Omental fat pad (tissue), 4 donors: ENCODE data around the gene CFAP77. TPM values are rescaled to one million over a fixed set of nuclear protein-coding genes. Genes with fewer than 3 reads are reported as not detected.
"Not testable (repeated sequence)": the region's sequence is repeated elsewhere in the genome, so short reads cannot be mapped to it uniquely, and the experiment has no call there.

Experiments used
- ATAC-seq: fragments of 150-250 bp; one replicate; pipeline ENCODE4 v1.9.1; 2016; ENCODE audit warnings: mild to moderate bottlenecking, moderate library complexity; ENCODE audit not compliant: low FRiP score
- DNase-seq: peaks from one replicate; pipeline ENCODE4 v3.0.0-alpha.2; 2019; ENCODE audit warnings: low spot score
- total RNA-seq, 4 donors: library from RNA; depleted of rRNA; stranded (reverse); fragments of >200 nt; gene quantifications; one replicate each; pipeline ENCODE4 v1.1.0, GENCODE V29; 2016
- TF ChIP-seq, protein P1 (sequence below), 3 donors: fragments of 450-650 bp; IDR thresholded peaks; one replicate each; pipeline ENCODE4 v1.5.1; 2016 to 2017; ENCODE audit warnings: antibody characterized with exemption in 3 of 3, mild to moderate bottlenecking in 3 of 3, moderate library complexity in 2 of 3

The CFAP77 gene
- total RNA-seq, 4 donors from 2014 or later = not detected

DNA sequence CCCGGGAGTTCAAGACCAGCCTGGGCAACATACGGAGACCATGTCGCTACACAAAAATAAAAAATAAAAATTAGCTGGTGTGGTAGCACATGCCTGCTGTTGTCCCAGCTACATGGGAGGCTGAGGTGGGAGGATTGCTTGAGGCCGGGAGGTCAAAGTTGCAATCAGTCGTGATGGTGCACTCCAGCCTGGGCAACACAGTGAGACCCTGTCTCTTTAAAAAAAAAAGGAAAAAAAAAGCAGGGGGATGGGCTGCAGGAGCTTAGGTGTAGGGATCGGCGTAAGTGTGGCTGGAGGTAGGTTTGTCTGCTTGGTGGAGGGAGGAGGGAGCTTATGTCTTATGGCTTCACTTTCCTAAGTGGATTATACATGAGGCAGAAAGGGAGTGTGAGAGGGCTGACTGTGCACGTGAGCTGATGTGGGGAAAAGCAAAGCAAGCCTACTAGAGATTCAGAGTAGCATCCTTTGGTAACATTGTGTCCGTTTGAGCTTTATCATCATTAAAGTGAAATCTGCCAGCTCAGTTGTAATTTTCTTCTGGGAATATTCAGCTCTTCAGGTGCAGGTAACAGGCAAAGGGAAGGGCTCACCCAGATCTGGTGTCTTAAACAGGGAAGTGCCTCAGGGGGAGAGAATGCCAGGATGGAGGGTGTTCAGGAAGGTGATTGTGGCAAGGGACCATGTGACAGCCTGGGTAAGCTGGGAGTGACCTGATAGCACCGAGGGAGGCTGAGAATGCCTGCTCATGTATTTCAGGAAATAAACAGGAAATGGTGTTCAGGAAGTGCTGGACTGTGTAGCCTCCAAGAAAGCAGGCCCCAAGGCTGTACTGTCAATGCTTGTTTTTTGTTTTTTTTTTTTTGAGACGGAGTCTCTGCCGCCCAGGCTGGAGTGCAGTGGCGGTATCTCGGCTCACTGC lies 37.6 kb upstream of the CFAP77 start:
- peak; percentile 73 for ATAC-seq
- TF ChIP-seq, protein P1, sequence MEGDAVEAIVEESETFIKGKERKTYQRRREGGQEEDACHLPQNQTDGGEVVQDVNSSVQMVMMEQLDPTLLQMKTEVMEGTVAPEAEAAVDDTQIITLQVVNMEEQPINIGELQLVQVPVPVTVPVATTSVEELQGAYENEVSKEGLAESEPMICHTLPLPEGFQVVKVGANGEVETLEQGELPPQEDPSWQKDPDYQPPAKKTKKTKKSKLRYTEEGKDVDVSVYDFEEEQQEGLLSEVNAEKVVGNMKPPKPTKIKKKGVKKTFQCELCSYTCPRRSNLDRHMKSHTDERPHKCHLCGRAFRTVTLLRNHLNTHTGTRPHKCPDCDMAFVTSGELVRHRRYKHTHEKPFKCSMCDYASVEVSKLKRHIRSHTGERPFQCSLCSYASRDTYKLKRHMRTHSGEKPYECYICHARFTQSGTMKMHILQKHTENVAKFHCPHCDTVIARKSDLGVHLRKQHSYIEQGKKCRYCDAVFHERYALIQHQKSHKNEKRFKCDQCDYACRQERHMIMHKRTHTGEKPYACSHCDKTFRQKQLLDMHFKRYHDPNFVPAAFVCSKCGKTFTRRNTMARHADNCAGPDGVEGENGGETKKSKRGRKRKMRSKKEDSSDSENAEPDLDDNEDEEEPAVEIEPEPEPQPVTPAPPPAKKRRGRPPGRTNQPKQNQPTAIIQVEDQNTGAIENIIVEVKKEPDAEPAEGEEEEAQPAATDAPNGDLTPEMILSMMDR (IDR thresholded peaks at IDR 0.05) = no peak
- no peak for DNase-seq

DNA sequence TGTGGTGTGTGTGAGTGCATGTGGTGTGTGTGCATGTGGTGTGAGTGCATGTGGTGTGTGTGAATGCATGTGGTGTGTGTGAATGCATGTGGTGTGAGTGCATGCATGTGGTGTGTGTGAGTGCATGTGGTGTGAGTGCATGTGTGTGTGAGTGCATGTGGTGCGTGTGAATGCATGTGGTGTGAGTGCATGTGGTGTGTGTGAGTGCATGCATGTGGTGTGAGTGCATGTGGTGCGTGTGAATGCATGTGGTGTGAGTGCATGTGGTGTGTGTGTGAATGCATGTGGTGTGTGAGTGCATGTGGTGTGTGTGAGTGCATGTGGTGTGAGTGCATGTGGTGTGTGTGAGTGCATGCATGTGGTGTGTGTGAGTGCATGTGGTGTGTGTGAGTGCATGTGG lies 32.2 kb upstream of the CFAP77 start:
- DNase-seq, ATAC-seq: not testable (repeated sequence)

GRCh38 chr9:132378416-132378815 lies 31.6 kb upstream of the CFAP77 start:
- ATAC-seq, DNase-seq: not testable (repeated sequence)

DNA sequence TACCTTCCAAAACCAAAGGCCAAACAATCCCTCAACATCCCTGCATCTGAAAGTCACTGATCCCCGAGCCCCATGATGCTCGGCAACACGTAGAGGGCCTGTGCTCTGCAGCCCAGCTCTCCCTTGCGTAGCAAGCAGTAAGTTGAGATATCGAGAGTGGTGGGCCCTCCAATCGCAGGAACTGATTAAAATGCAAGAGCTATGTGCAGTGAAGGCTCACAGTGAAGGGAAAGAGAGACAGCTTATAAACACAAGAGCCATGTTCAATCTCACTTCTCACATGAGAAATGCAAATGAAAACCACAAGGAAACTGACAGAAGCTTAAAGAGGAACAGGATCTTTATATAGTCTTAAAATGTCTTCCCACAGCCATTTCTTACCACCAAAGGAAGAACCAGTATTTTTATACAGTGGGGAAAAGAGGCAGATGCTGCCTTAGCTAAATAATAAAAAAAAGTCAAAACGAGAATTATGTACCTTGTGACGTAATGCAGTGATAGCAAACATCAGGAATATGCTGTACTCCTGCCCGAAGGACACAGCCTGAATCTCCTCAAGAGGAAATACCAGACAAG lies 28.0 kb upstream of the CFAP77 start:
- TF ChIP-seq, protein P1 (IDR thresholded peaks at IDR 0.05) = no peak
- no peak for DNase-seq
- ATAC-seq = no peak

GRCh38 chr9:132383462-132383883 lies 26.5 kb upstream of the CFAP77 start:
- DNase-seq (no peak), ATAC-seq (no peak)
- TF ChIP-seq, protein P1 (IDR thresholded peaks at IDR 0.05) = no peak

- no peak for ATAC-seq
- TF ChIP-seq, protein P1 (IDR thresholded peaks at IDR 0.05) = no peak
- no peak for DNase-seq
These were observed 25.6 kb upstream of the CFAP77 start for GRCh38 chr9:132384376-132384775.

DNA sequence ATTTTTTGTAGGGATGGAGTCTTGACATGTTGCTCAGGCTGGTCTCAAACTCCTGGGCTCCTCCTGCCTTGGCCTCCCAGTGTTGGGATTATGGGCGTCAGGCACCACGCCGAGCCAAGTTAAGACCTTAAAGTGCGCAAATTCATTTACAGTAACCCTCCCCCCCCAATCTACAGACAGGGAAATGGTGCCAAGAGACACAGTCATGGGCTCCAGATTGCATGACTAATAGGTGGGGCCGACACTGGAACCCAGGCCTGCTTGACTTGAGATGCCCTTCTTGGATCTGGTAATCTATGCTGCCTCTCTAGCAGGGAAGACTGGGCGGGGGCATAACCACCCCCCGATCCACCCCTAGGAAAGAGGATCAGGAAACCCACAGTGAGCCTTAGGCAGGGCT lies 22.9 kb upstream of the CFAP77 start:
- DNase-seq (no peak), ATAC-seq (no peak)
- TF ChIP-seq, protein P1 (IDR thresholded peaks at IDR 0.05) = no peak

GRCh38 chr9:132390966-132391365 lies 19.0 kb upstream of the CFAP77 start:
- TF ChIP-seq, protein P1 (IDR thresholded peaks at IDR 0.05) = no peak
- no peak for DNase-seq
- no peak for ATAC-seq
